ENCODE measurements around the gene BCL3.

The BCL3 gene

DNA sequence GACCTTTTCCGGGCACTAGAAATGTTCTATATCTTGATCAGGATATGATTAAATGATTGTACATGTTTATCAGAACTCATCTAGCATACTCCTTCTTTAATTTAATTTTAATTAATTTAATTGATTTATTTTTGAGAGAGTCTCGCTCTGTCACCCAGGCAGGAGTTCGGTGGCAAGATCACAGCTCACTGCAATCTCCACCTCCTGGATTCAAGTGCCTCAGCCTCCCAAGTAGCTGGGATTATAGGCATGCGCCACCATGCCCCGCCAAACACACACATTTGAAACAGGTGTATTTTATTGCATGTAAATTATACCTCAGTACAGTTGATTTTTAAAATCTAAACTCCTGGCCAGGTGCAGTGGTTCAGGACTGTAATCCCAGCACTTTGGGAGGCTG is 17.4 kb upstream of the BCL3 start:
- DNase-seq (ENCODE audit: low spot score): no peak
- TF ChIP-seq, protein P1, sequence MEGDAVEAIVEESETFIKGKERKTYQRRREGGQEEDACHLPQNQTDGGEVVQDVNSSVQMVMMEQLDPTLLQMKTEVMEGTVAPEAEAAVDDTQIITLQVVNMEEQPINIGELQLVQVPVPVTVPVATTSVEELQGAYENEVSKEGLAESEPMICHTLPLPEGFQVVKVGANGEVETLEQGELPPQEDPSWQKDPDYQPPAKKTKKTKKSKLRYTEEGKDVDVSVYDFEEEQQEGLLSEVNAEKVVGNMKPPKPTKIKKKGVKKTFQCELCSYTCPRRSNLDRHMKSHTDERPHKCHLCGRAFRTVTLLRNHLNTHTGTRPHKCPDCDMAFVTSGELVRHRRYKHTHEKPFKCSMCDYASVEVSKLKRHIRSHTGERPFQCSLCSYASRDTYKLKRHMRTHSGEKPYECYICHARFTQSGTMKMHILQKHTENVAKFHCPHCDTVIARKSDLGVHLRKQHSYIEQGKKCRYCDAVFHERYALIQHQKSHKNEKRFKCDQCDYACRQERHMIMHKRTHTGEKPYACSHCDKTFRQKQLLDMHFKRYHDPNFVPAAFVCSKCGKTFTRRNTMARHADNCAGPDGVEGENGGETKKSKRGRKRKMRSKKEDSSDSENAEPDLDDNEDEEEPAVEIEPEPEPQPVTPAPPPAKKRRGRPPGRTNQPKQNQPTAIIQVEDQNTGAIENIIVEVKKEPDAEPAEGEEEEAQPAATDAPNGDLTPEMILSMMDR (IDR thresholded peaks at IDR 0.05; ENCODE audit: extremely low read depth, missing control alignments): no peak

- no peak for DNase-seq (ENCODE audit: low spot score)
- TF ChIP-seq, protein P1 (IDR thresholded peaks at IDR 0.05; ENCODE audit: extremely low read depth, missing control alignments): no peak
Observed at GRCh38 chr19:44731622-44732021, 16.9 kb upstream of the BCL3 start.

GRCh38 chr19:44732235-44733014 is 16.1 kb upstream of the BCL3 start:
- no peak for DNase-seq (ENCODE audit: low spot score)
- TF ChIP-seq, protein P1 (IDR thresholded peaks at IDR 0.05; ENCODE audit: extremely low read depth, missing control alignments): no peak

DNA sequence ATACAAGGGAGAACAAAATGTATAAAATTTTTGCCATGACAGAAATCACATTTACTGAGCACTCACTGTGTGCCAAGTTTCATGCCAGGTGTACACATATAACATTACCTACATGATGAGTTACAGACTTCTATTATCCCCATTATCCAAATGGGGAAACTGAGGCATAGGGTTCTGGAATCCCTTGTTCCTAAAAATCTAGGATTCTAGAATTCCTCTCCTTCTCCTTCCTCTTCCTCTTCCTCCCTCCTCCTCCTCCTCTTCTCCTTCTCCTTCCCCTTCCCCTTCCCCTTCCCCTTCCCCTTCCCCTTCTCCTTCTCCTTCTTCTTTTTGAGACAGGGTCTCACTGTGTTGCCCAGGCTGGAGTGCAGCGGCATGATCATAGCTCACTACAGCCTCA is 14.2 kb upstream of the BCL3 start:
- no peak for DNase-seq (ENCODE audit: low spot score)
- TF ChIP-seq, protein P1 (IDR thresholded peaks at IDR 0.05; ENCODE audit: extremely low read depth, missing control alignments): no peak

GRCh38 chr19:44735011-44735410 is 13.5 kb upstream of the BCL3 start:
- TF ChIP-seq, protein P1 (IDR thresholded peaks at IDR 0.05; ENCODE audit: extremely low read depth, missing control alignments): no peak
- no peak for DNase-seq (ENCODE audit: low spot score)

DNA sequence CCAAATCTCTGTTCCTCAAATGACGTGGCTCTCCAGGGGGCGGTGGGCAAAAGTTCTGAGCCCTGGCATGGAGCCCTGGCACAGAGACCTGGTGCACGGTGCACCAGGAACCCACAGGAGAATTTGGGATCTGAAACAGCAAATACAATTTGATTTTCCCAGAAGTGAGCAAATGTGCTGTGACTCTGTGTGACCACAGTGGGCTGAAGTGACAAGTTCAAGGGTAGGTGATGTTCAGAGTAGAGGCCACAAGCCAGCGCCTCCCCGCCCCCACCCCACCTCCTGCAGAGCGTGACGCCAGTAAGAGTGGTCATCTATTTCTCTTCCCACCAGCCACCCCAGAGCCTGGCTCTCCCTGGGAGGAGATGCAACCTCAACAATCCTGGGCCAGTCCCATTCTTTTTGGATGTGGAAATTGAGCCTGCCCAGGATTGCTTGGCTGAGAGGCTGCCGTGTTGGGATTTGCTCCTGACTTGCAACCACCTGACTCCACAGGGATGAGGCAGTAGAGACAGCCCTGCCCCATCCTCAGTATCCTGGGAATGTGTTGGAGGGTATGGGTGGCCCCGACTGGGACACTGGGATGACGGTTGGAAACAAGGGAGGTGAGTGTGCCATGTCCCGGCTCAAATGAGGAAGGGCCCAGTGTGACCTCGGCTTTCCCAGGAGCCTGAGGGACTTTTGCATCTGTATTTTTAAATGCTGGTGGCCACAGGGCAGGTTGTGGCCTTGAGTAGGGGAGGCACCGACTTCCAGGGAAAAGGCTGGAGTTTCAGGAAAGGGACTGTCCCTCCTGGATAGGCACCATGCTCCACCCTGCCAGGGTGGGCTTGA is 11.1 kb upstream of the BCL3 start:
- DNase-seq (ENCODE audit: low spot score): no peak

More for the DNA sequence above, 11.1 kb upstream of the BCL3 start:
- TF ChIP-seq, protein P1 (IDR thresholded peaks at IDR 0.05; ENCODE audit: extremely low read depth, missing control alignments): no peak
